ENCODE data around the gene IPO11. TPM values are rescaled to one million over a fixed set of nuclear protein-coding genes. Genes with fewer than 3 reads are reported as not detected.

IPO11 gene
- total RNA-seq, 2 experiments from 2014 or later, result 34.8 to 38.9 TPM

- H3K9me3 Mint-ChIP-seq (ENCODE audit: insufficient read depth), result no peaks in the 10 kb centered on the region
- CTCF ChIA-PET, result interaction anchor here (0.9 kb wide), 1 partner anchor 10 kb away, joined by 5 read pairs; no protein-coding TSS in a partner anchor
- POLR2A ChIA-PET, result interaction anchor here (1.1 kb wide), 1 partner anchor 14 kb away, joined by 3 read pairs; no protein-coding TSS in a partner anchor
- DNase-seq (no peak), ATAC-seq (no peak)
- peaks cover 11% of the 10 kb centered on the region for H3K4me1 Mint-ChIP-seq (ENCODE audit: low read depth)
- peaks cover 2% of the 10 kb centered on the region for H3K36me3 Mint-ChIP-seq (ENCODE audit: low read depth)
- H3K4me3 Mint-ChIP-seq, result no peak overlapping the region
- H3K27me3 Mint-ChIP-seq (ENCODE audit: low read depth), result no peaks in the 10 kb centered on the region
- H3K27ac Mint-ChIP-seq, result no peak overlapping the region
These were observed 164.1 kb downstream of the IPO11 start for GRCh38 chr5:62576570-62577170.

- Mint-ChIP-seq H3K9me3 (ENCODE audit: insufficient read depth) (no peaks in the 10 kb centered on the region), H3K27me3 (ENCODE audit: low read depth) (no peaks in the 10 kb centered on the region), H3K4me1 (ENCODE audit: low read depth) (peaks cover 11% of the 10 kb centered on the region), H3K36me3 (ENCODE audit: low read depth) (peaks cover 2% of the 10 kb centered on the region), H3K4me3 (no peak overlapping the region), H3K27ac (no peak overlapping the region)
- ChIA-PET CTCF (interaction anchor here (0.9 kb wide), 1 partner anchor 9 kb away, joined by 5 read pairs; no protein-coding TSS in a partner anchor), POLR2A (interaction anchor here (1.1 kb wide), 1 partner anchor 15 kb away, joined by 3 read pairs; no protein-coding TSS in a partner anchor)
- ATAC-seq (no peak), DNase-seq (no peak)
These were observed 164.9 kb downstream of the IPO11 start for GRCh38 chr5:62577488-62577887.

- ATAC-seq (peak; percentile 97), DNase-seq (peak; percentile 43)
- CTCF ChIA-PET, result no interaction called here
- POLR2A ChIA-PET, result no interaction called here
- H3K4me3 Mint-ChIP-seq, result peak within 1 kb of the TSS; percentile 49
- peaks cover 11% of the 10 kb centered on the region for H3K4me1 Mint-ChIP-seq (ENCODE audit: low read depth)
- H3K27me3 Mint-ChIP-seq (ENCODE audit: low read depth), result no peaks in the 10 kb centered on the region
- H3K27ac Mint-ChIP-seq, result peak within 1 kb of the TSS; percentile 75
- no peaks in the 10 kb centered on the region for H3K9me3 Mint-ChIP-seq (ENCODE audit: insufficient read depth)
- peaks cover 2% of the 10 kb centered on the region for H3K36me3 Mint-ChIP-seq (ENCODE audit: low read depth)
These were observed 166.0 kb downstream of the IPO11 start, which contains the start of gene LRRC70 for GRCh38 chr5:62578540-62578939. Gene LRRC70, plus strand, starts transcription at chr5:62578819. Its CDS starts 620 bp downstream, at chr5:62579439.

- peaks cover 11% of the 10 kb centered on the region for H3K4me1 Mint-ChIP-seq (ENCODE audit: low read depth)
- ATAC-seq (no peak), DNase-seq (no peak)
- ChIA-PET POLR2A (no interaction called here), CTCF (no interaction called here)
- H3K36me3 Mint-ChIP-seq (ENCODE audit: low read depth), result peaks cover 2% of the 10 kb centered on the region
- H3K4me3 Mint-ChIP-seq, result no peak overlapping the region
- H3K27ac Mint-ChIP-seq, result no peak overlapping the region
- no peaks in the 10 kb centered on the region for H3K9me3 Mint-ChIP-seq (ENCODE audit: insufficient read depth)
- H3K27me3 Mint-ChIP-seq (ENCODE audit: low read depth), result no peaks in the 10 kb centered on the region
These were observed 167.2 kb downstream of the IPO11 start for GRCh38 chr5:62579761-62580160.

GRCh38 chr5:62581836-62582597 lies 169.5 kb downstream of the IPO11 start:
- DNase-seq, result no peak
- Mint-ChIP-seq H3K4me1 (ENCODE audit: low read depth) (peaks cover 21% of the 10 kb centered on the region), H3K4me3 (no peak overlapping the region), H3K27ac (no peak overlapping the region), H3K36me3 (ENCODE audit: low read depth) (peaks cover 2% of the 10 kb centered on the region), H3K9me3 (ENCODE audit: insufficient read depth) (no peaks in the 10 kb centered on the region), H3K27me3 (ENCODE audit: low read depth) (no peaks in the 10 kb centered on the region)
- ChIA-PET CTCF (interaction anchor here (0.7 to 1.7 kb wide), 3 partner anchors 9 to 42 kb away, joined by 3 read pairs; no protein-coding TSS in a partner anchor), POLR2A (no interaction called here)
- ATAC-seq, result no peak

- Mint-ChIP-seq H3K36me3 (ENCODE audit: low read depth) (peaks cover 9% of the 10 kb centered on the region), H3K9me3 (ENCODE audit: insufficient read depth) (no peaks in the 10 kb centered on the region), H3K27me3 (ENCODE audit: low read depth) (no peaks in the 10 kb centered on the region), H3K27ac (no peak overlapping the region), H3K4me1 (ENCODE audit: low read depth) (peaks cover 23% of the 10 kb centered on the region), H3K4me3 (no peak overlapping the region)
- CTCF ChIA-PET, result no interaction called here
- DNase-seq, result no peak
- ATAC-seq, result no peak
- POLR2A ChIA-PET, result no interaction called here
These were observed 171.8 kb downstream of the IPO11 start for GRCh38 chr5:62584391-62584790.

- Mint-ChIP-seq H3K27ac (peak overlapping the region; percentile 9), H3K9me3 (ENCODE audit: insufficient read depth) (no peaks in the 10 kb centered on the region), H3K36me3 (ENCODE audit: low read depth) (peaks cover 9% of the 10 kb centered on the region), H3K27me3 (ENCODE audit: low read depth) (no peaks in the 10 kb centered on the region), H3K4me1 (ENCODE audit: low read depth) (peaks cover 23% of the 10 kb centered on the region), H3K4me3 (no peak overlapping the region)
- DNase-seq (no peak), ATAC-seq (peak; percentile 35)
- ChIA-PET CTCF (no interaction called here), POLR2A (no interaction called here)
These were observed 172.7 kb downstream of the IPO11 start for GRCh38 chr5:62585306-62585705.

GRCh38 chr5:62585751-62586150 lies 173.2 kb downstream of the IPO11 start:
- no peak overlapping the region for H3K4me3 Mint-ChIP-seq
- no peaks in the 10 kb centered on the region for H3K27me3 Mint-ChIP-seq (ENCODE audit: low read depth)
- H3K27ac Mint-ChIP-seq, result no peak overlapping the region
- no peak for DNase-seq
- no peaks in the 10 kb centered on the region for H3K9me3 Mint-ChIP-seq (ENCODE audit: insufficient read depth)
- peaks cover 23% of the 10 kb centered on the region for H3K4me1 Mint-ChIP-seq (ENCODE audit: low read depth)
- CTCF ChIA-PET, result no interaction called here
- POLR2A ChIA-PET, result no interaction called here
- peaks cover 9% of the 10 kb centered on the region for H3K36me3 Mint-ChIP-seq (ENCODE audit: low read depth)
- no peak for ATAC-seq

- ChIA-PET CTCF (no interaction called here), POLR2A (no interaction called here)
- peaks cover 23% of the 10 kb centered on the region for H3K36me3 Mint-ChIP-seq (ENCODE audit: low read depth)
- H3K27me3 Mint-ChIP-seq (ENCODE audit: low read depth), result no peaks in the 10 kb centered on the region
- ATAC-seq (peak; percentile 14), DNase-seq (no peak)
- H3K4me1 Mint-ChIP-seq (ENCODE audit: low read depth), result peaks cover 23% of the 10 kb centered on the region
- H3K4me3 Mint-ChIP-seq, result no peak overlapping the region
- no peaks in the 10 kb centered on the region for H3K9me3 Mint-ChIP-seq (ENCODE audit: insufficient read depth)
- no peak overlapping the region for H3K27ac Mint-ChIP-seq
These were observed 175.2 kb downstream of the IPO11 start for GRCh38 chr5:62587737-62588136.

GRCh38 chr5:62588668-62589067 lies 176.1 kb downstream of the IPO11 start:
- no peaks in the 10 kb centered on the region for H3K9me3 Mint-ChIP-seq (ENCODE audit: insufficient read depth)
- CTCF ChIA-PET, result no interaction called here
- ATAC-seq, result no peak
- DNase-seq, result no peak
- H3K27me3 Mint-ChIP-seq (ENCODE audit: low read depth), result no peaks in the 10 kb centered on the region
- no peak overlapping the region for H3K27ac Mint-ChIP-seq
- peaks cover 23% of the 10 kb centered on the region for H3K4me1 Mint-ChIP-seq (ENCODE audit: low read depth)
- H3K4me3 Mint-ChIP-seq, result no peak overlapping the region
- POLR2A ChIA-PET, result no interaction called here
- peaks cover 29% of the 10 kb centered on the region for H3K36me3 Mint-ChIP-seq (ENCODE audit: low read depth)

GRCh38 chr5:62589504-62589903 lies 176.9 kb downstream of the IPO11 start:
- Mint-ChIP-seq H3K27me3 (ENCODE audit: low read depth) (no peaks in the 10 kb centered on the region), H3K4me1 (ENCODE audit: low read depth) (peaks cover 23% of the 10 kb centered on the region), H3K27ac (no peak overlapping the region), H3K4me3 (no peak overlapping the region), H3K36me3 (ENCODE audit: low read depth) (peaks cover 31% of the 10 kb centered on the region), H3K9me3 (ENCODE audit: insufficient read depth) (no peaks in the 10 kb centered on the region)
- ATAC-seq (no peak), DNase-seq (no peak)
- CTCF ChIA-PET, result no interaction called here
- POLR2A ChIA-PET, result no interaction called here

- no peak overlapping the region for H3K27ac Mint-ChIP-seq
- no peak overlapping the region for H3K4me3 Mint-ChIP-seq
- H3K4me1 Mint-ChIP-seq (ENCODE audit: low read depth), result peaks cover 18% of the 10 kb centered on the region
- ChIA-PET POLR2A (no interaction called here), CTCF (no interaction called here)
- DNase-seq (no peak), ATAC-seq (no peak)
- peaks cover 36% of the 10 kb centered on the region for H3K36me3 Mint-ChIP-seq (ENCODE audit: low read depth)
- H3K9me3 Mint-ChIP-seq (ENCODE audit: insufficient read depth), result no peaks in the 10 kb centered on the region
- no peaks in the 10 kb centered on the region for H3K27me3 Mint-ChIP-seq (ENCODE audit: low read depth)
These were observed 177.8 kb downstream of the IPO11 start for GRCh38 chr5:62590387-62590786.
